Gastroesophageal sphincter (tissue), 4 donors: ENCODE results near the gene STX5. TPM values are rescaled to one million over a fixed set of nuclear protein-coding genes. Genes with fewer than 3 reads are reported as not detected.
"Not testable (repeated sequence)": the region's sequence is repeated elsewhere in the genome, so short reads cannot be mapped to it uniquely, and the experiment has no call there.

Experiments used
- ATAC-seq: fragments of 150-250 bp; one replicate; pipeline ENCODE4 v1.9.1; 2016; ENCODE audit warnings: mild to moderate bottlenecking, moderate library complexity
- H3K27ac ChIP-seq, 4 donors: fragments of 200-600 bp; sonication (generic) in 3 of 4; 1 replicate in 3 of 4; 2 replicates in 1 of 4; pipeline ENCODE4 v1.5.1; 2016 to 2019
- H3K27me3 ChIP-seq: fragments of 200-600 bp; sonication (generic); one replicate; pipeline ENCODE4 v1.5.1; 2019
- H3K36me3 ChIP-seq, 2 donors: fragments of 200-600 bp; sonication (generic); one replicate each; pipeline ENCODE4 v1.5.1; 2019; ENCODE audit warnings: control low read depth in 1 of 2
- H3K4me1 ChIP-seq, 3 donors: fragments of 200-600 bp; sonication (generic); 1 replicate in 2 of 3; 2 replicates in 1 of 3; pipeline ENCODE4 v1.5.1; 2016 to 2019; ENCODE audit warnings: control low read depth in 2 of 3
- H3K4me3 ChIP-seq, 2 donors: fragments of 200-600 bp; sonication (generic); one replicate each; pipeline ENCODE4 v1.5.1; 2019; ENCODE audit warnings: mild to moderate bottlenecking in 1 of 2, moderate library complexity in 1 of 2
- H3K9me3 ChIP-seq, 3 donors: fragments of 200-600 bp; sonication (generic); one replicate each; pipeline ENCODE4 v1.5.1; 2017 to 2019; ENCODE audit warnings: control low read depth in 2 of 3
- EP300 ChIP-seq: sonication (generic); formaldehyde crosslinking; IDR thresholded peaks from one replicate; pipeline ENCODE4 v1.6.1; 2017; ENCODE audit warnings: antibody characterized with exemption, mild to moderate bottlenecking
- POLR2A ChIP-seq, 2 donors: fragments of 450-650 bp; IDR thresholded peaks; one replicate each; pipeline ENCODE4 v1.6.1; 2017; ENCODE audit warnings: antibody characterized with exemption in 2 of 2, mild to moderate bottlenecking in 2 of 2, moderate library complexity in 1 of 2
- POLR2AphosphoS5 ChIP-seq: sonication (generic); formaldehyde crosslinking; IDR thresholded peaks from one replicate; pipeline ENCODE4 v1.6.1; 2017; ENCODE audit warnings: antibody characterized with exemption
- WGBS, 2 donors: methylation state at CpG; one replicate each; pipeline ENCODE4 v1.1.5; 2018; ENCODE audit warnings: low coverage in 1 of 2; 5-methylcytosine and 5-hydroxymethylcytosine counted together
- total RNA-seq, 4 donors: library from RNA; depleted of rRNA; stranded (reverse); fragments of >200 nt; gene quantifications; one replicate each; pipeline ENCODE4 v1.1.0, GENCODE V29; 2016
- TF ChIP-seq, protein P1 (sequence below), 4 experiments: fragments of 200-600 bp in 2 of 4; fragments of 450-650 bp in 2 of 4; sonication (generic) in 1 of 4; IDR thresholded peaks; one replicate each; pipeline ENCODE4 v1.5.1; 2017 to 2019; ENCODE audit warnings: antibody characterized with exemption in 4 of 4, mild to moderate bottlenecking in 2 of 4, moderate library complexity in 2 of 4

Gene STX5
- total RNA-seq, 4 donors from 2014 or later = 23.3 to 31.6 (median 27.8) TPM

DNA sequence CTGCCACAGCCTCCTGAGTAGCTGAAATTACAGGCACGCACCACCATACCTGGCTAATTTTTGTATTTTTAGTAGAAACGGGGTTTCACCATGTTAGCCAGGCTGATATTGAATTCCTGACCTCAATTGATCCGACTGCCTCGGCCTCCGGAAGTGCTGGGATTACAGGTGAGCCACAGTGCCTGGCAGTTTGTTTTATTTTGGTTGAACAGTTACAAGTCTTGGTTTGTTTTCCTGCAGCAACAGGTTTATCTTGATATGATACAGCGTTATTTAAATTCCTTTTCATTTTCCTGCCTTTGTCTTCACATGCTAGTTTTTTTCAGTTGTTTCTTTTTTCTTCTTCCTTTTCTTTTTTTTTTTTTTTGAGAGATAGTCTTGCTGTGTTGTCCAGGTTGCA is 44.9 kb upstream of the STX5 start:
- no peaks in the 10 kb centered on the region for H3K27me3 ChIP-seq
- TF ChIP-seq POLR2A (IDR thresholded peaks at IDR 0.05) = no peak
- TF ChIP-seq EP300 = no peak
- H3K36me3 ChIP-seq = no peaks in the 10 kb centered on the region
- H3K4me3 ChIP-seq = no peak overlapping the region
- 86 to 91% methylated on average over 3 to 4 of the region's 6 CpGs for WGBS, 2 donors
- H3K27ac ChIP-seq = no peak overlapping the region
- H3K4me1 ChIP-seq = peaks cover 0 to 21% (median 14%) of the 10 kb centered on the region in 3 donors
- ATAC-seq = no peak
- no peaks in the 10 kb centered on the region for H3K9me3 ChIP-seq

DNA sequence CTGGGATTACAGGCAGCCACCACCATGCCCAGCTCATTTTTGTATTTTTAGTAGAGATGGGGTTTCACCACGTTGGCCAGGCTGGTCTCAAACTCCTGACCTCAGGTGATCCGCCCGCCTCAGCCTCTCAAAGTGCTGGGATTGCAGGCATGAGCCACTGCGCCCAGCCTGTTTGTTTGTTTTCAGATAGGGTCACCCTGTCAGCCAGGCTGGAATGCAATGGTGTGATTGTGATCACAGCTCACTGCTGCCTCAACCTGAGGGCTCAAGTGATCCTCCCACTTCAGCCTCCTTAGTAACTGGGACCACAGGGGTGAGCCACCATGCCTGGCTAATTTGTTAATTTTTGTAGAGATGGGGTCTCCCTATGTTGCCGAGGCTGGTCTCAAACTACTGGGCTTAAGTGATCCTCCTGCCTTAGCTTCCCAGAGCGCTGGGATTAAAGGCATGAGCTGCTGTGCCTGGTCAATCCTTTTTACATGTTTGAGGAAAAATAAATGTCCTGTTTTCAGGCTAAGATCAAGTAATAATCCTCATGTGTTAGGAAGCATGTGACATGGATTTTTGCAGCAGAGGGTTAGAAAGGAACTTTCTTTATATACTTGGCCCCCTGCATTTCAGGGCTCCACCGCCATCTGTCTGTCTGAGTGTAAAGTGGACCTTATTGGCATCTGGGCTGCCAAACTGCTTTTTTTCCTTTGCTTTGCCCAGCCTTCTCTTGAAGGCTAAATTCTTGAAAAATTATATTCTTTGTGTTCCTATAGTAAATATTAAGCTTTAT is 44.0 kb upstream of the STX5 start:
- Histone ChIP-seq H3K36me3 (no peaks in the 10 kb centered on the region), H3K9me3 (no peaks in the 10 kb centered on the region), H3K27ac (no peak overlapping the region), H3K27me3 (no peaks in the 10 kb centered on the region), H3K4me3 (no peak overlapping the region), H3K4me1 (peaks cover 0 to 21% (median 14%) of the 10 kb centered on the region in 3 donors)
- ATAC-seq = no peak
- 60 to 69% methylated on average over 1 to 3 of the region's 7 CpGs for WGBS, 2 donors
- TF ChIP-seq POLR2AphosphoS5 (no peak), EP300 (no peak), POLR2A (IDR thresholded peaks at IDR 0.05) (no peak)
- TF ChIP-seq, protein P1, sequence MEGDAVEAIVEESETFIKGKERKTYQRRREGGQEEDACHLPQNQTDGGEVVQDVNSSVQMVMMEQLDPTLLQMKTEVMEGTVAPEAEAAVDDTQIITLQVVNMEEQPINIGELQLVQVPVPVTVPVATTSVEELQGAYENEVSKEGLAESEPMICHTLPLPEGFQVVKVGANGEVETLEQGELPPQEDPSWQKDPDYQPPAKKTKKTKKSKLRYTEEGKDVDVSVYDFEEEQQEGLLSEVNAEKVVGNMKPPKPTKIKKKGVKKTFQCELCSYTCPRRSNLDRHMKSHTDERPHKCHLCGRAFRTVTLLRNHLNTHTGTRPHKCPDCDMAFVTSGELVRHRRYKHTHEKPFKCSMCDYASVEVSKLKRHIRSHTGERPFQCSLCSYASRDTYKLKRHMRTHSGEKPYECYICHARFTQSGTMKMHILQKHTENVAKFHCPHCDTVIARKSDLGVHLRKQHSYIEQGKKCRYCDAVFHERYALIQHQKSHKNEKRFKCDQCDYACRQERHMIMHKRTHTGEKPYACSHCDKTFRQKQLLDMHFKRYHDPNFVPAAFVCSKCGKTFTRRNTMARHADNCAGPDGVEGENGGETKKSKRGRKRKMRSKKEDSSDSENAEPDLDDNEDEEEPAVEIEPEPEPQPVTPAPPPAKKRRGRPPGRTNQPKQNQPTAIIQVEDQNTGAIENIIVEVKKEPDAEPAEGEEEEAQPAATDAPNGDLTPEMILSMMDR (IDR thresholded peaks at IDR 0.05) = no peak

DNA sequence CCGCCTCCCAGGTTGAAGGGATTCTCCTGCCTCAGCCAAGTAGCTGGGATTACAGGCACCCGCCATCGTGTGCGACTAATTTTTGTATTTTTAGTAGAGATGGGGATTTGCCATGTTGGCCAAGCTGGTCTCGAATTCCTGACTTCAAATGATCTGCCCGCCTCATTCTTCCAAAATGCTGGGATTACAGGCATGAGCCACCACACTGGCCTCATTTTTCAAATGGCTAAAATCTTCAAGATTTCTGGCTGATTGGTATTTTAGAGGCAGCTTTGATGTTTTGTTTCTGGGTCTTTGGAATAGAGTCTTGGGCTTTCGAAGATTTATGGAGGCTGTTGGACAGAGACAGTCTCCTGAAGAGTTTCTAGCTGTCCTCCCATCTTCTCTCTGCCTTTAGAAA is 43.0 kb upstream of the STX5 start:
- no peak for ATAC-seq
- H3K4me3 ChIP-seq = no peak overlapping the region
- no peak overlapping the region for H3K27ac ChIP-seq
- no peaks in the 10 kb centered on the region for H3K36me3 ChIP-seq
- H3K27me3 ChIP-seq = no peaks in the 10 kb centered on the region
- WGBS, 2 donors = 89 to 90% methylated on average over 3 to 5 of the region's 7 CpGs
- TF ChIP-seq, protein P1 (IDR thresholded peaks at IDR 0.05) = no peak
- TF ChIP-seq POLR2A (IDR thresholded peaks at IDR 0.05) = no peak
- no peak for TF ChIP-seq EP300
- no peak for TF ChIP-seq POLR2AphosphoS5
- H3K4me1 ChIP-seq = peaks cover 0 to 14% (median 10%) of the 10 kb centered on the region in 3 donors
- H3K9me3 ChIP-seq = no peaks in the 10 kb centered on the region

DNA sequence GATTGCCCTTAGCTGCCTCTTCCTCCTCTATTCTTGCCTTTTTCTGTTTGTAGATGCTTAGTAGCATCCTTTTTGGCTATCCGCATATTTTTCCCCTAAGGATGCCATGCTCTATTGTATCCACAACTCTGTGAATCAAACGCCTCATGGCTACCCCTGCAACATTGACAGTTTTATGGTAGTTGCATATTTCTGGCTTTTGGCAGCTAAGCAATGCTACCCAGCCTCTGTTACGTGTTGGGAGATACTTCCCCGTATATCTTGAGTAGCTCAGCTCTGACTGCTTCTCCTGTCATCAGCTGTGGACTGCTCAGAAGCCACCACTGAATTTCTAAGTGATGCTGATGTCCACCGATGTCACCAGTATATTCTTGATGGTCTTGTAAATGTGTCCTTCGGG is 33.8 kb upstream of the STX5 start:
- TF ChIP-seq POLR2AphosphoS5 (no peak), EP300 (no peak), POLR2A (IDR thresholded peaks at IDR 0.05) (no peak)
- TF ChIP-seq, protein P1 (IDR thresholded peaks at IDR 0.05) = no peak
- ATAC-seq = no peak
- Histone ChIP-seq H3K36me3 (no peaks in the 10 kb centered on the region), H3K4me1 (no peaks in the 10 kb centered on the region), H3K4me3 (no peak overlapping the region), H3K9me3 (no peaks in the 10 kb centered on the region), H3K27ac (no peak overlapping the region), H3K27me3 (no peaks in the 10 kb centered on the region)
- WGBS, 2 donors = 79 to 83% methylated on average over 6 of the region's 6 CpGs

DNA sequence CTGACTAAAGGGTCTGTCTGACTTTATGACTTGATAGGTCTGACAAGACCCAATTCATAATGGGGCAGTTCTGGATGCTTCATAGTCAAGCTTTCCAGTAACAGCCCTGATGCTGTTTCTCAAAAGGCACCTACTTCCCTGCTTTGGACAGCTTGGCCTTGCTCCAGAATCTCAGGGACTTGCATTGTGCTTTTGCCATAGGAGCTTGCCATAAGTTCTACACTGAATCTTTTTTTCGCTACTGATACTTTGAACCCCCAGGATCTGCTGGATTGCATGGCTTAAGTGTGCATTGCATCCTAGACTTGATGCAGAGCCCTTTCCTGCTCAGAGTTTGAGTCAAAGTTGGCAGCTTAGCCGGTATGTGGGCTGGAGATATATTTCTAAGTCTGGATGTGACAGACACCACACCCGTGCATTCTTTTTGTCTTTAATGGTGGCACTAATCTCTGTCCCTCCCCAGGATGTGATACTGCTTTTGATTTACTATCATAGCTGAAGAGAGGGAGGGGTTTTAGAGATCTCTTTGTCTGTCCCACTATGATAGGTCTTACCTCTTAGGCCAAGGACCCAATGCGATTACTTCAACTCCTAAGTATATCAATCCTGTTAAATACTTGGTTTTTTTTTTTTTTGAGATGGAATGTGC is 32.0 kb upstream of the STX5 start:
- Histone ChIP-seq H3K36me3 (no peaks in the 10 kb centered on the region), H3K27me3 (no peaks in the 10 kb centered on the region), H3K4me1 (no peaks in the 10 kb centered on the region), H3K4me3 (no peak overlapping the region), H3K27ac (no peak overlapping the region), H3K9me3 (no peaks in the 10 kb centered on the region)
- TF ChIP-seq EP300 = no peak
- no peak for TF ChIP-seq POLR2AphosphoS5
- TF ChIP-seq, protein P1 (IDR thresholded peaks at IDR 0.05) = no peak
- no peak for TF ChIP-seq POLR2A (IDR thresholded peaks at IDR 0.05)
- ATAC-seq = no peak
- WGBS, 2 donors = 64 to 68% methylated on average over 3 to 4 of the region's 4 CpGs

DNA sequence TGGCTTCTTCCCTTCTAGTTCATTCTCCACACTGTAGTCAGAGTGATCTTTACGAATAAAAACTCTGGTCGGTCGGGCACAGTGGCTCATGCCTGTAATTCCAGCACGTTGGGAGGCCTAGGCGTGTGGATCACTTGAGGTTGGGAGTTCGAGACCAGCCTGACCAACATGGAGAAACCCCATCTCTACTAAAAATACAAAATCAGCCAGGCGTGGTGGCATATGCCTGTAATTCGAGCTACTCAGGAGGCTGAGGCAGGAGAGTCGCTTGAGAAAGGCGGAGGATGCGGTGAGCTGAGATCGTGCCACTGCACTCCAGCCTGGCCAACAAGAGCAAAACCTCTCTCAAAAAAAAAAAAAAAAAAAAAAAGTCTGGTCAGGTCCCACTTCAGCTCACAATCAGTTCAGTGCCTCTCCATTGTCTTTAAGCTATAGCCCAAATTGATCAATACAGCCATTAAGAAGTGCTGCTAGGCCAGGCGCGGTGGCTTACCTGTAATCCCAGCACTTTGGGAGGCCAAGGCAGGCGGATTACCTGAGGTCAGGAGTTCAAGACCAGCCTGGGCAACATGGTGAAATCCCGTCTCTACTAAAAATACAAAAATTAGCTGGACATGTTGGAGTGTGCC is 29.8 kb upstream of the STX5 start:
- H3K36me3 ChIP-seq, H3K27ac ChIP-seq, H3K9me3 ChIP-seq, H3K4me3 ChIP-seq, H3K4me1 ChIP-seq, H3K27me3 ChIP-seq, ATAC-seq: not testable (repeated sequence)
- WGBS, 2 donors = 79 to 92% methylated on average over 6 to 9 of the region's 16 CpGs
